ENCODE measurements around the gene KCNK6.

KCNK6 gene

DNA sequence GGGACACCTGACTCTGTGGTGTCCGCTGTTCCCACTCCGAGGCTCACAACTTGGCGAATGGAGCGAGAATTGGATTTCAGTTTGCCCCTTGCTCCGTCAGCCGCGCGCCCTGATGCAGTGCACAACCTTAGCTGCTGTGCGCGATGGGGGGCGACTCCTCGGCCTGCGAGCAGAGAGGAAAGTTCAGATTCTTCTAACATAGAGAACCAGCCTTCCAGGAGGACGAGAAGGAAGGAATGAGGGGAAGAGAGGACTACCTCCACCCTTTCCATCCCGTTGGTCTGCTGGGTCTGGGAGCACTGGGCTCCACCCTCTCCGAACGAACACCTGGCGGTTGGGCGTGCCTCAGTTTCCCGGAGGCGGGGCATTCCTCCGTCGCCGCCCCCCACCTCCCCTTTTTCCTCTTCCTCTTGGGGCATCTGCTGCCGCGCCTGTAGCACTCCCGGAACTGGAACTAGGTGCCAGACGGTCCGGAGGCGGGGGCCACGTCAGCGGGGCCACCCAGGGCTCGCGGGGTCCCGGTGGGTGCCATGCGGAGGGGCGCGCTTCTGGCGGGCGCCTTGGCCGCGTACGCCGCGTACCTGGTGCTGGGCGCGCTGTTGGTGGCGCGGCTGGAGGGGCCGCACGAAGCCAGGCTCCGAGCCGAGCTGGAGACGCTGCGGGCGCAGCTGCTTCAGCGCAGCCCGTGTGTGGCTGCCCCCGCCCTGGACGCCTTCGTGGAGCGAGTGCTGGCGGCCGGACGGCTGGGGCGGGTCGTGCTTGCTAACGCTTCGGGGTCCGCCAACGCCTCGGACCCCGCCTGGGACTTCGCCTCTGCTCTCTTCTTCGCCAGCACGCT, at the start of gene KCNK6:
KCNK6 (plus strand) TSS at position 425 of the 838 bp plus-strand sequence; CDS start at position 531, 106 bp downstream.
- DNase-seq, result peak; percentile 2

DNA sequence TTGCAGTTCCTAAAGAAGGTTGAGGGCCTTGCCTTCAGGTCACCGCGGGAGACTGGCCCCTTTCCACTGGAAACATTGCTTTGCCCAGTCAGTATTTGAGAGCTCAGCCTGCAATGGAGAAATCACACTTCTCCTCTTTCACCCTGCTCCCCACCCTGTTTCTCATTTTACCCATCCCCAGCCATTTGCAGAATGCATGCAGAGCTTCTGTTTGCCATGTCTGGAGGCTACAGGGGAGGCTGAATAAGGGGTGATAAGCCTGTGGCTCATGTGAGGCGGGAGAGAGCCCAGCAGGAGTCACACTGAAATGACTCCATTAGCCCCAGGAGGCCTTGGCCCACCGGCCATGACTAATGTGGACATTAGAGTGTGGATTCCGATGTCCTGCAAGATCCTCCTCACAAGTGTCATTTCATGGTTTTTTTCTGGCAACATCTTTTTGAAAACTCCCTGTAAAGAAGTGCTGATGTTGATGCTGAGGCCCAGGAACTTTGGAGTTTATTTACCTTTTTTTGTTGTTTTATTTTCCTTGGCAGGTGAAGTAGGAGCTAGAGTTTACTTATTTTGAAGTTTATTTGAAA, 49.0 kb upstream of the KCNK6 start:
- no peak for DNase-seq

DNA sequence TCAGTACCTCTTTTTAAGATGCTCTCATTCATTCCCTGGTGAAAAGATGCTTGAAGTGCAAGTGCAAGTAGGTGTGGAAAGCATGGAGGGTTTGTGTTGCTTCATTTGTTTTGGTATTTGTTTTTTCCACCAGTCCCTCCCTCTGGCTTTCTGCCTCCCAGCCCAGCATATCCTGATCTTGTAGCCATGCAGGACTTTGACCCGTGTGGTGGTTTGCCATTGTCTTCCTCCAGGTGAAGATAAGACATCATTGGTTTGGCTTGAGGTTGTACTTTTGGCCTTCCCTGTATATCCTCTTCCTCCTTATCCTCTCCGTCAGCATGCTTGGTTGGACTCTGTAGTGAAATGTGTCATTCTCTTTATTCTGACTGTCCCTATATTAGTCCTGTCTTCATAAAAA, 46.1 kb upstream of the KCNK6 start:
- no peak for DNase-seq

DNA sequence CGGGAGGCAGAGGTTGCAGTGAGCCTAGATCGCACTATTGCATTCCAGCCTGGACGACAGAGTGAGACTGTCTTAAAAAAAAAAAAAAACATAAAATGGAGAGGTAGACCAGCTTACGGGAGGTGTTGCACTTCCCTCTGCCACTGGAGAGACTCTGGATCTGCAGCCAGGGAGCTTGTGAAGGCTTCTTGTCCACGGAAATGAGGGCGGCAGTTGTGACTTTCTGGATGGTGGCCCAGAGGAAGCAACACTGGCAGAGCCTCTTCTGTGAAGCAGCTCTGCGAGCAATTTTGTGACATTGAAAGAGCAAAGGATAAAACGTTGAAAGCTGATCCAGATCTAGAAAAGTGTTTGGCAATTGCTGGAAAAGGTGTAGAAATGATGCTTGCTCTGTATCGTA, 44.9 kb upstream of the KCNK6 start:
- DNase-seq, result no peak

DNA sequence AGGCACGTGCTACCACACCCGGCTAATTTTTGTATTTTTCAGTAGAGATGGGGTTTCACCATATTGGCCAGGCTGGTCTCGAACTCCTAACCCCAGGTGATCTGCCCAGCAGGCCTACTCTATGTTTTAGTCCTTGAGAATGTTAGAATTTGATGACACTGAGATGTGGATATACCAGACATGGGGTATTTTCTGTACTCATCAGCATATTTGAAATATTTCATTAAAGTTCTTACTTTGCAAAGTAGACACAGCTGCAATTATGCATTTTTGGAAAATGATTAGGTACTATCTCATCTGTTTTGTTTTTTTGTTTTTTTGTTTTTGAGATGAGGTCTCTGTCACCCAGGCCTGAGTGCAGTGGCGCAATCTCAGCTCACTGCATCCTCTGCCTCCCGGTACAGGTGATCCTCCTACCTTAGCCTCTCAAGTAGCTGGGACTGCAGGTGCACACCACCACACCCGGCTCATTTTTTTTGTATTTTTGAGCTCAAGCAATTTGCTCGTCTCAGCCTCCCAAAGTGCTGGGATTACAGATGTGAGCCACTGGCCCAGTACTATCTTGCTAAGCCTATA, 42.6 kb upstream of the KCNK6 start:
- no peak for DNase-seq

DNA sequence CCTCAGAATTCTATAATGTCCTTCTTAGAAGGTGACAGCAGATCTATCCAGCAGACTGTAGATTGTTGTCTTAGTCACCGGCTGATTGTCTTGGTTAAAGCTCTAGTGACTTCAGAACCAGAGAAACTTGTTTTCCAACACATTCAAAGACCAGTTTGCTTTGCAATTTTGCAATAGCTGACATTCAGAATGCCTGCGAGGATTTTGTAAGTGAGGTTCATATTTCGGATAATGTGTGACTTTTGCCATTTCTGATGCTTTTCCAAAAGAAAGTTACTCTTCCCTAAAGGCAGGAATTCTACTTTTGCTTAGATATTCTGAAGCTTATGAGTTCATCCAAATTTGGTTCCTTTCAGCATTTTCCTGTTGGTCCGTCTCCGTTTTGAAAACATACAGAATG, 42.1 kb upstream of the KCNK6 start:
- no peak for DNase-seq

DNA sequence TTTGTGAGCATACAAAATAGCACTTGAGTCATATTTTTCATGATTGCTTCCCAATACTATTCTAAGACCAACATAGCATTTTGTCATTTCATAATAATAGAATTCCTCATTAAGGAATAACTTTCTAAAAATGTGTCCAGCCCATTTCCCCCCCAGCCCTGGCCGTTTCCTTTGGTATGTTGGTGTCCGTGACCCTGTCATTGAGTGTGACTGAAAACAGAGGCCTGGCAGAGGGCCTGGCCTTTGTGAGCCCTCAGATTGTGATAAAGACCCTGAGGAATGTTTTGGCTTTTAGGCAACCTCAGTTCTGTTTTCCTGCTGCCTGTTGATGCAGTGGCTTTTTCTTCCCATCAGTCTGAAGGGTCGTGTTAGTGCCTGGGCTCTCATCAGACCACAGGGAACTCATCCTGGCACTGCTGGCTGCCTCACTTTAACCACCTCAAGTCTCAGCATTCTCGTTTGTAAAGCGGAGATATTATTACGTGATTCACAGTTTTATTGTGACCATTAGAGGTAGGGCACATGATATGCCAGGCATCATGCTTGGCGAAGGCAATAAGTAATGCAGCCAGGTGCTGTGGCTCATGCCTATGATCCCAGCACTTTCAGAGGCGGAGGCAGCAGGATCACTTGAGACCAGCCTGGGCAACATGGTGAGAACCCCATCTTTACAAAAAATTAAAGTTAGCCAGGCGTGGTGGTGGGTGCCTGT, 41.5 kb upstream of the KCNK6 start:
- DNase-seq, result no peak

DNA sequence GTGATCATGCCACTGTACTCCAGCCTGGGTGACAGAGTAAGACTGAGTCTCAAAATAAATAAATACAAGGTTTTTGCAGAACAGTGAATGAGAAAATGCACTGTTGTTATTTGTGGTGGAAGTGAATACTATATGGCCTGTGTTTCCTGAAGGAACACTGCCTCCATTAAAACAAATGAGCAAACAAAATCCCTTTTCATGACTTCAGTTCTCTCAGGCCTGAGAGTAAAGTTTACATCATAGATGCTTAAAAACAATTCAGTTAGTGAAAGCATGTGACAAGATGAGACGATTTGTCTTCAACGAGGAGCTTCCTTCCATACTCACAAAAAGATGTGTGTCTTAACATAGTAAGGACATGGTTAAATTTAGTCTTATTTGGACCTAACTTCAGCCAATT, 40.9 kb upstream of the KCNK6 start:
- DNase-seq, result no peak

DNA sequence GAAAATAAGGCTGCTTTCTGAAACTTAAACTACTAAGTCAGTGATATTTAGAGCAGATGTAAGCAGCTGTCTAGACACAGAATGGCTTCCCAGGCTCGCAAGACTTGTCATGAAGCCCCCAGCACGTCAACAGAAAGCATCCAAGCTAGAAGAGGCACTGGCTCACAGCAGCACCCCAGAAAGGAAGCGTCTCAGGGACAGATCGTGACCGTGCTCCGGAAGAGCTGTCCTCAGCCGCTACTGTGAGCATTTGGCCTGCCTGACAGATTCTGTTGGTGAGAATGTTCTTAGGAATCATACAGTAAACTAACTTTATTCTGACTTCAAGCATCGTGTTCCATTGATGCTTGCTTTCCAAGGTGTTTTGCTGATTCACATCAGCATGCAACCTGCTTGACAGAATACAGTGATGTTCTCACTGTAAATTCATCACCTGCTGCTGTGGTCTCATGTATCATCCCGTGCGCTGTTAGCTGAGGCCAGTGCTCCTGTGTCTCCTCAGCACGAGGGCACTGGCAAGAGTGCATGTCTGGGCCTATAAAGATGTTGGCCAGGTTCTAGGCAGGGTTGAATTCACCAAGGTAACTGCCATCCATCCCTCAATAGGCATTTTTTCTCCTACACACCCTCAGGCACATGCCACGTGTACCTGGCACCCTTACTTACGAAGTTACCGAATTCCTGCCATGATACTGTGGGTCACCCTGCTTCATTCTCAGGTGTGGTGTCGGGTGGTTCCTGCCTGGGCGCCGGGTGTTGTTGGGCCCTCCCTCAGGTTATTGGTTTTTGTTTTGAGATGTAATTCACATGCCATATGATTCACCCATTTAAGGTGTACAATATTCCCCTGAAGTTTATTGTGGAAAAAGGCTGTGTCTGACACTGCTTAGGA, 39.4 kb upstream of the KCNK6 start:
- DNase-seq, result no peak

DNA sequence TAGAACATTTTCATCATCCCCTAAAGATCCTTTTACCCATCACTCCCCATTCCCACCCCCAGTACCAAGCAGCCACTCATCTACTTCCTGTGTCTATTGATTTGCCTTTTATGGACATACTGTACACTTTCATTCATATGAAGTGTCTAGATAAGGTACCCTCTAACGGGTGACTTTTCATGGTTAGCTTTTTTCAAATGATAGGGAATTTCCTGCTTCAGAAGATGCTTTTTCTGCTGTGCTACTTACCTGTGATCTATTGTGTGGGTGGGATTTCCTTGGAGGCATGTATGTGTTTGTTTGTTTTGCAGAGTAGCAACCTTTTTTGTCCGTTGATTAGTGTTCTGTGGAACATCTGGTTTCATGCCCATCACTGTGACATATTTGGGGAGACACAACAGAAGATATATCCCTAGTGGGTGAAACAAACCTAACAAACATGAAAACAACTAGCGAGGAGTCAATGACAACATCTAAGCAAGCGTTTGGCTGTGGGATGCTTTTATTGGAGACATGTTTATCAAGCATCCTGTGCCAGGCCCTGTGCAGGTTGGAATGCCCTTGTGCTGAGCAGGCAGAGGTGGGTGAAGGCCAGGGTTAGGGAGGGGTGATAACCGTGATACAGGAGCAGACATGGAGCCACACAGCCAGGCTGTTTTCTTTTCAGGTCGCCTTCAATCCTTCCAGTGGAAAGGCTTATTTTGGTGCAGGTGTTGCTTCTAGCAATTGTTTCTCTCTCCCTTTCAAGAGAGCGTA, 37.7 kb upstream of the KCNK6 start:
- DNase-seq, result no peak

DNA sequence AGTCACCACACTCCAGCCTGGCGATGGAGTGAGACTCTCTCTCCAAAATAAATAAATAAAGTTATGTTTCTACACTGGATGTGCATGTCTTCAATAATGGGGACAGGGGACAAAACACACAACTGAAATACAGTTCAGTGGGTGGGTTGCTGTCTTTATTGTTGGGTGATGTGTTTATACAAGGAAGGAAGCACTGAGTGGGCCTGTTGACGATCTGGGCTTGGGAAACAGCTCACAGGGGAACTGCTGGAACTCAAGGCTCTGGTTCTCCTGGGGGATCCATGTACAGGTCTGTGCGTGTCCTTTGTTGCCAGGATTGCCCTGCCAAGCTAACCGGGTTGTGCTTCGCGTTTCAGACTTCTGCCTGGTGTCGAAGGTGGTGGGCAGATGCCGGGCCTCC, 36.4 kb upstream of the KCNK6 start:
- no peak for DNase-seq

DNA sequence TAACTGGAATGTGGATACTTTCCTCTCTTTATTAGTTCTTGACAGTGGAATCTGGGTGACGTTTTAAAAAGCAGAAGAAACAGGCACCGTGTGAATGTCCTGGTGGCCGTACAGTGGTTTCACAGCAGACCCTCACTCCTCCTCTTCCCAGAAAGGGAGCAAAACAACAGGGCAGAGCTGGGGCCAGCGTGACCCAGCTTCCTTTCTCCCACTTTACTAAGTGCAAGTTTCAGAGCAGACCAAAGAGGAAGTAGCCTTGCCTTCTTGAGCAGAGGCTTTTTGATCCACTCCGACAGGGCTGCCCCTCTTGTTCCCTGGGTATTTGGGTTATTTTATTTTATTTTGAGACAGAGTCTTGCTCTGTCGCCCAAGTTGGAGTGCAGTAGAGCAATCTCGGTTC, 35.2 kb upstream of the KCNK6 start:
- no peak for DNase-seq

DNA sequence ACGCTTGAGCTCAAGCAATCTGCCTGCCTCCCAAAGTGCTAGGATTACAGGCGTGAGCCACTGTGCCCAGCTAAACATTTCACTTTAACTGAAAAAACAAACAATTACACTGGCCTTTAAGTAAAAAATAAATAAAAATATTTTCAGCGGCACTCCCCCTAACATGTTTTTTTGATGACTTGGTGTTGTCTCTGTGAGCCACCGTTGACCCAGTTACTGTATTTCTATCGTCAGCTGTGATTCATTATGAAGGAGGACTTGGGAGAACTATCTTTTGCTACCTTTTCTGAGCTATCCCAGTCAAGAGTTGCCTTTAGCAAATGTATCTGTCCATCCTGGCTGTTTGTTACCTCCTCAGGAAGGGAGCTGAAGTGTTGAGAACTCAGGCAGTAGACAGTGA, 34.1 kb upstream of the KCNK6 start:
- no peak for DNase-seq

DNA sequence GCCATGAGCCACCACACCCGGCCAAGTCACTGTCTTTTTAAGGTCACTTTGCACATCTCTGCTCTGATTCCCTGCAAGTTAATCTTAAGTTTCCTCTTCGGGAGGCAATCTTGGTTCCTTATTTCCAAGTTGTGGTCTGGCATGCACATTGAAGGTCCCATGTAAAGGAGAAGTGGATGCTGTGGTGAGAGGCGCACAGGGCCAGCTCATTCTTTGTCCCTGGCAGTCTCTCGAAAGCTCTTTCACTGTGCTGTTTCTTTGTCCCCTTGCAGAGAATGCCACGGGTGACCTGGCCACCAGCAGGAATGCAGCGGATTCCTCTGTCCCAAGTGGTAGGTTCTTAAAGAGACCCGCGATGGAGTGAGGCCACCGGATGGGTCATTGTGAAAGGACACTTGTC, 32.0 kb upstream of the KCNK6 start:
- no peak for DNase-seq

DNA sequence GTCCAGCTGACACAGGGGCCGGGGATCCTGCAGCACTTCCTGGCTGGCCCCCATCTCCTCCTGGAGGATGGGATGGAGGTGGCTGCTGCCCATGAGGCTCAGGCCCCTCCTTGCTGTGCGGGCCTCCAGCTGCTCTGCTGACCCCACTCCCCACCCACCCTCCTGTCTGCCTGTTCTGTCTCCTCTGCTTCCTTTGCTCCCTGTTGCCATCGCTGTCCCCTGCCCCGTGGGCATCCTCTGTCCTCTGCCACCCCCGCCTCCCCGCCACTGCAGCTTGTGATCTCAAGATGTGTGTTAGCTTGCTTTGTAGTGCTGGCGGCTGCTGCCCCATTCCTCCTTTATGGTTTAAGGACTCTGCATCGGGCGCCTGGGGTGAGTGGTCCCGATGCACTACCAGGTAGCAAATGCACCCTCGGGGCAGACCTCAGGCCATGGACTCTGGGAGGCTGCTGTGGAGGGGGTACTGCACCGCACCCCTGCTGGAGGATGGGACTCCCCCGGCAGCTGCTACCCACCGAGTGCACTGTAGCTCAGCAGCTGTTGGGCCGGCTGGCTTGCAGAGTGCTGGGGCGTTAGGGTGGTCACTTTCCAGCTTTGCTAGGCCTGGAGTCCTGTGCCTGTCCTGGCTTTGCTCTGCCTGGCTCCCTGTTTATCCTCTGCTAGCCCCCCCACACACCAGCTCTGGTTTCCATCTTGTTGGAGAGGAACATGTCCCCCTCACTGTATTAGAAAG, 31.4 kb upstream of the KCNK6 start:
- no peak for DNase-seq

DNA sequence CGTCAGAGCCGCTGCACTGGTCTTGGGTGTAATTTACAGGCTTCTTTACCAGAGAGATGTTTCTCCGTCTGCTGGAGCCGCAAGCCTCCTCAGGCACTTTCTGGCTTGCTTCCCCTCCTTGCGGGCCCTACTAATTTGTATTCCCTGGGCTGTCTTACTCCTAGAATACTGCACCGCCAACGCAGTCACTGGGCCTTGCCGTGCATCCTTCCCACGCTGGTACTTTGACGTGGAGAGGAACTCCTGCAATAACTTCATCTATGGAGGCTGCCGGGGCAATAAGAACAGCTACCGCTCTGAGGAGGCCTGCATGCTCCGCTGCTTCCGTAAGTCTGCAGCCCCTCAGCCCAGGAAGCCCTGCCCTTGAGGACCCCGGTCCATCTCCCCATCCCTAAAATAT, 29.7 kb upstream of the KCNK6 start:
- DNase-seq, result no peak

DNA sequence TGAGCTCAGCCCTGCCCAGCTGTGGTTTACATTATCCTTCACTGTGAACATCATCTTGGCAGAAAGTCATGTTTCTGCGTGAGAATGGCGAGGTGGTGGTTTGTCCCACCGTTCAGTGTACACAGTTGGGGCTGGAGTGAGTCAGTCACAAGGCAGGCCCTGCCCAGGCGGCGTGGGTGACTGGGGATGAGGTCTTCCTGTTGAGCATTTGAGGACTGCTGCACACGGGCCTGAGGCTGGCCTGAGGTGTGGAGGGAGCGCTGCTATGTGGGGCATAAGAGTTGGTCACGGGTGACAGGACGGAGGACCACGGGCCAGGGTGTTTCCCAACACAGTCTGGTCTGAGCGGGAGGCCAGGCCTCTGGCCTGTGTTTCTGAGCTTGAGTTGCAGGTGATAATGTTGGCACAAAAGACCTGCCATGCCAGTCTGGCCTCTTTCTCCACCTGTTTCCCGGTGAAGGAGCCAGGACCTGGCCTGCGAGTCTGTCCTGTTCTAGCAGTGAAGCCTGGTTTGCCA, 29.0 kb upstream of the KCNK6 start:
- DNase-seq, result no peak

DNA sequence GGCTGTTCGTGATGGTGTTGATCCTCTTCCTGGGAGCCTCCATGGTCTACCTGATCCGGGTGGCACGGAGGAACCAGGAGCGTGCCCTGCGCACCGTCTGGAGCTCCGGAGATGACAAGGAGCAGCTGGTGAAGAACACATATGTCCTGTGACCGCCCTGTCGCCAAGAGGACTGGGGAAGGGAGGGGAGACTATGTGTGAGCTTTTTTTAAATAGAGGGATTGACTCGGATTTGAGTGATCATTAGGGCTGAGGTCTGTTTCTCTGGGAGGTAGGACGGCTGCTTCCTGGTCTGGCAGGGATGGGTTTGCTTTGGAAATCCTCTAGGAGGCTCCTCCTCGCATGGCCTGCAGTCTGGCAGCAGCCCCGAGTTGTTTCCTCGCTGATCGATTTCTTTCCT, 27.8 kb upstream of the KCNK6 start:
- no peak for DNase-seq

DNA sequence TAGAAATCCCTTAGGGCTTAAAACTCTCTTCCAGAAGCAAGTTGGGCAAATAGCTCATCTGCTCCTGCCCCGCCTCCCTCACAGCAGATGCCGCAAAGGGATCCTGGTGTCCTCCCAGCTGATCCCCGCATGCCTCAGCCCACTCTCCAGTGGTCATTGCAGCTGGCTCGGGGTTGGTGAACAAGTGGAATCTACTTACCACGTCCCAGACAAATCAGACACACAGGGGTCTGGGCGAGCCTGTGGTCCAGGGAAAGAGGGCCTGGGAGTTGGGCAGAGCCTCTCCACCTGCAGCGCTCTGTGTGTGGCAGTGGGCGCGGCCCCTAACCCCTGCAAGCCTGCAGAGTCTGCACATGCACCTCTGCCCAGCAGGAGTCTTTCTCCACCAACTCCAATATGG, 26.4 kb upstream of the KCNK6 start:
- no peak for DNase-seq

DNA sequence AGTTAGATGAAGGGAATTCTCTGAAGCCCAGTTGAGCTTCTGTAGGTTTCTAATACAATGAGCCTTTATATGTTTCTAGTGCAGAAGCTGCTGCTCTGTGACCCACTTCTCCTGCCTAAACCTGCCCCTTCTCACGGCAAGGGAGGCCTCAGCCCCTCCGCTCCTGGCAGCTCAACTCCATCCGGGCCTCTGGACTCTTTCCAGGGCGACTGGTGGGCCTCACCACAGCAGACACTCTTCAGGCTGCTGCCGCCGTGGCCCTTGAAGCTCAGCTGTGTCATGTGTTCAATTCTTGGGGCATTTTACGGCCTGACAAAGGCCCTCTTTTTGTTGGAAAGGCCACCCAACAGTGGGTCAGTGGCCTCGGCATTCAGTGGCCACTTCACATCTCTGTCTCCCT, 25.6 kb upstream of the KCNK6 start:
- DNase-seq, result no peak
